ENCODE measurements around the gene KDM1A. TPM values are rescaled to one million over a fixed set of nuclear protein-coding genes. Genes with fewer than 3 reads are reported as not detected.
A peak's percentile ranks its signal among the peaks of the same experiment; 100 is the strongest.

The KDM1A gene
- total RNA-seq, 1 donor, result 101 TPM

- H3K4me1 ChIP-seq (ENCODE audit: insufficient read depth, low read length), result peaks cover 6% of the 10 kb centered on the region
- H3K36me3 ChIP-seq (ENCODE audit: insufficient read depth, low read length), result no peaks in the 10 kb centered on the region
- no peaks in the 10 kb centered on the region for H3K9me3 ChIP-seq (ENCODE audit: low read depth, low read length)
- H4K20me1 ChIP-seq (ENCODE audit: insufficient read depth, low read length), result peaks cover 22% of the 10 kb centered on the region
- DNase-seq (ENCODE audit: insufficient read length, low spot score, missing footprints), result peak; percentile 1
- no peaks in the 10 kb centered on the region for H3K27me3 ChIP-seq (ENCODE audit: insufficient read depth, low read length)
- peaks cover 93% of the 10 kb centered on the region for H3K79me2 ChIP-seq (ENCODE audit: insufficient read depth, low read length)
- no peak overlapping the region for H3K4me2 ChIP-seq (ENCODE audit: insufficient read depth, low read length)
- H3K27ac ChIP-seq (ENCODE audit: low read depth, low read length), result no peak overlapping the region
- no peak overlapping the region for H3K4me3 ChIP-seq (ENCODE audit: insufficient read depth, low read length)
- no peak overlapping the region for H2AFZ ChIP-seq (ENCODE audit: low read length)
- TF ChIP-seq CTCF (IDR thresholded peaks at IDR 0.05; ENCODE audit: extremely low read depth, low read depth, low read length), result no peak
These were observed 16.7 kb downstream of the KDM1A start for GRCh38 chr1:23035823-23036452.

- H2AFZ ChIP-seq (ENCODE audit: low read length), result no peak overlapping the region
- H4K20me1 ChIP-seq (ENCODE audit: insufficient read depth, low read length), result peaks cover 22% of the 10 kb centered on the region
- no peaks in the 10 kb centered on the region for H3K36me3 ChIP-seq (ENCODE audit: insufficient read depth, low read length)
- H3K4me3 ChIP-seq (ENCODE audit: insufficient read depth, low read length), result no peak overlapping the region
- peaks cover 87% of the 10 kb centered on the region for H3K79me2 ChIP-seq (ENCODE audit: insufficient read depth, low read length)
- no peaks in the 10 kb centered on the region for H3K27me3 ChIP-seq (ENCODE audit: insufficient read depth, low read length)
- no peaks in the 10 kb centered on the region for H3K9me3 ChIP-seq (ENCODE audit: low read depth, low read length)
- H3K27ac ChIP-seq (ENCODE audit: low read depth, low read length), result no peak overlapping the region
- no peak for TF ChIP-seq CTCF (IDR thresholded peaks at IDR 0.05; ENCODE audit: extremely low read depth, low read depth, low read length)
- peaks cover 6% of the 10 kb centered on the region for H3K4me1 ChIP-seq (ENCODE audit: insufficient read depth, low read length)
- no peak for DNase-seq (ENCODE audit: insufficient read length, low spot score, missing footprints)
- no peak overlapping the region for H3K4me2 ChIP-seq (ENCODE audit: insufficient read depth, low read length)
These were observed 17.9 kb downstream of the KDM1A start for GRCh38 chr1:23037081-23037740.

GRCh38 chr1:23039308-23039826 lies 20.1 kb downstream of the KDM1A start:
- no peaks in the 10 kb centered on the region for H3K36me3 ChIP-seq (ENCODE audit: insufficient read depth, low read length)
- no peaks in the 10 kb centered on the region for H3K9me3 ChIP-seq (ENCODE audit: low read depth, low read length)
- no peak overlapping the region for H3K27ac ChIP-seq (ENCODE audit: low read depth, low read length)
- H2AFZ ChIP-seq (ENCODE audit: low read length), result no peak overlapping the region
- H4K20me1 ChIP-seq (ENCODE audit: insufficient read depth, low read length), result peaks cover 13% of the 10 kb centered on the region
- no peak overlapping the region for H3K4me3 ChIP-seq (ENCODE audit: insufficient read depth, low read length)
- TF ChIP-seq CTCF (IDR thresholded peaks at IDR 0.05; ENCODE audit: extremely low read depth, low read depth, low read length), result no peak
- DNase-seq (ENCODE audit: insufficient read length, low spot score, missing footprints), result peak; percentile 3
- H3K27me3 ChIP-seq (ENCODE audit: insufficient read depth, low read length), result no peaks in the 10 kb centered on the region
- H3K4me1 ChIP-seq (ENCODE audit: insufficient read depth, low read length), result peaks cover 6% of the 10 kb centered on the region
- H3K4me2 ChIP-seq (ENCODE audit: insufficient read depth, low read length), result no peak overlapping the region
- H3K79me2 ChIP-seq (ENCODE audit: insufficient read depth, low read length), result peaks cover 81% of the 10 kb centered on the region

GRCh38 chr1:23040509-23040908 lies 21.2 kb downstream of the KDM1A start:
- H3K4me3 ChIP-seq (ENCODE audit: insufficient read depth, low read length), result no peak overlapping the region
- H4K20me1 ChIP-seq (ENCODE audit: insufficient read depth, low read length), result peaks cover 9% of the 10 kb centered on the region
- no peak overlapping the region for H3K27ac ChIP-seq (ENCODE audit: low read depth, low read length)
- no peaks in the 10 kb centered on the region for H3K9me3 ChIP-seq (ENCODE audit: low read depth, low read length)
- TF ChIP-seq CTCF (IDR thresholded peaks at IDR 0.05; ENCODE audit: extremely low read depth, low read depth, low read length), result no peak
- peaks cover 80% of the 10 kb centered on the region for H3K79me2 ChIP-seq (ENCODE audit: insufficient read depth, low read length)
- no peaks in the 10 kb centered on the region for H3K27me3 ChIP-seq (ENCODE audit: insufficient read depth, low read length)
- no peak overlapping the region for H2AFZ ChIP-seq (ENCODE audit: low read length)
- DNase-seq (ENCODE audit: insufficient read length, low spot score, missing footprints), result no peak
- H3K4me1 ChIP-seq (ENCODE audit: insufficient read depth, low read length), result peaks cover 6% of the 10 kb centered on the region
- H3K4me2 ChIP-seq (ENCODE audit: insufficient read depth, low read length), result no peak overlapping the region
- H3K36me3 ChIP-seq (ENCODE audit: insufficient read depth, low read length), result no peaks in the 10 kb centered on the region
